Caco-2 (cell line): ENCODE data around the gene GRID1. TPM values are rescaled to one million over a fixed set of nuclear protein-coding genes. Genes with fewer than 3 reads are reported as not detected.

Experiments used
- BruUV-seq: library from RNA; stranded (reverse); fragments of 400-500 nt; replicated peaks from 2 replicates; lab custom pipeline; 2021; lab: Mats Ljungman, UMichigan
- CTCF ChIA-PET: fragments of 300-600 bp; sonication (Branson Sonifier 250); formaldehyde crosslinking; loops from one replicate; lab custom pipeline; 2022; ENCODE audit warnings: antibody characterized with exemption; lab: Charles Lee
- POLR2A ChIA-PET: fragments of 300-600 bp; sonication (Branson Sonifier 250); formaldehyde crosslinking; loops from one replicate; lab custom pipeline; 2022; ENCODE audit warnings: antibody characterized with exemption; lab: Charles Lee
- DNase-seq, 2 experiments: peaks; one replicate each; pipeline versions ENCODE4 v3.0.0 to v3.0.0-alpha.2; 2020 to 2022
- H3K27me3 ChIP-seq: replicated peaks from 2 replicates; pipeline ENCODE4 v1.6.0; 2011; ENCODE audit warnings: low read length; ENCODE audit not compliant: control insufficient read depth, insufficient read depth
- H3K36me3 ChIP-seq: 2 replicates; pipeline ENCODE4 v1.5.1; 2011; ENCODE audit warnings: low read length; ENCODE audit not compliant: control insufficient read depth, insufficient read depth
- H3K4me1 ChIP-seq: fragments of 250-450 bp; sonication (Bioruptor Pico); 2 replicates; pipeline ENCODE4 v1.5.1; 2020; ENCODE audit warnings: mild to moderate bottlenecking
- H3K4me3 ChIP-seq: 2 replicates; pipeline ENCODE4 v1.5.1; 2011; ENCODE audit warnings: low read depth, mild to moderate bottlenecking, control low read depth, low read length
- H3K9me3 ChIP-seq: fragments of 250-450 bp; sonication (Bioruptor Pico); 2 replicates; pipeline ENCODE4 v1.5.1; 2020; ENCODE audit warnings: mild to moderate bottlenecking, moderate library complexity
- H3K27ac Mint-ChIP-seq: one replicate; pipeline ENCODE4 v1.8.0; 2022; ENCODE audit warnings: mixed read lengths; ENCODE audit not compliant: unreplicated experiment
- H3K27me3 Mint-ChIP-seq: one replicate; pipeline ENCODE4 v1.8.0; 2022; ENCODE audit warnings: mixed read lengths; ENCODE audit not compliant: insufficient read depth, unreplicated experiment
- H3K36me3 Mint-ChIP-seq: one replicate; pipeline ENCODE4 v1.8.0; 2022; ENCODE audit warnings: mild to moderate bottlenecking, mixed read lengths; ENCODE audit not compliant: insufficient read depth, unreplicated experiment
- H3K4me1 Mint-ChIP-seq: one replicate; pipeline ENCODE4 v1.8.0; 2022; ENCODE audit warnings: low read depth, mixed read lengths; ENCODE audit not compliant: unreplicated experiment
- H3K4me3 Mint-ChIP-seq: one replicate; pipeline ENCODE4 v1.8.0; 2022; ENCODE audit warnings: mild to moderate bottlenecking, moderate library complexity, mixed read lengths; ENCODE audit not compliant: unreplicated experiment
- H3K9me3 Mint-ChIP-seq: one replicate; pipeline ENCODE4 v1.8.0; 2022; ENCODE audit warnings: mixed read lengths; ENCODE audit not compliant: unreplicated experiment
- intact Hi-C: fragments of 100-400 bp; cut with micrococcal nuclease; formaldehyde crosslinking; loops from one replicate; pipeline ENCODE4 v1.10.0; 2022; ENCODE audit not compliant: unreplicated experiment
- total RNA-seq: library from RNA; stranded (reverse); gene quantifications from 2 replicates; pipeline ENCODE4 v1.2.3, GENCODE V29; 2022
- TF ChIP-seq, protein P1 (sequence below), 2 experiments: fragments of 200-600 bp in 1 of 2; IDR thresholded peaks; 1 replicate in 1 of 2; 2 replicates in 1 of 2; pipeline versions ENCODE4 v1.5.1 to v1.8.0; 2011 to 2022; ENCODE audit warnings: antibody characterized with exemption in 1 of 2, control low read depth in 1 of 2, inconsistent platforms in 1 of 2, low read depth in 1 of 2, low read length in 1 of 2, mild to moderate bottlenecking in 1 of 2, moderate library complexity in 1 of 2; ENCODE audit not compliant: insufficient read depth in 1 of 2, severe bottlenecking in 1 of 2, unreplicated experiment in 1 of 2

GRID1 gene
- total RNA-seq, 1 experiment from 2014 or later = 8.0 TPM

DNA sequence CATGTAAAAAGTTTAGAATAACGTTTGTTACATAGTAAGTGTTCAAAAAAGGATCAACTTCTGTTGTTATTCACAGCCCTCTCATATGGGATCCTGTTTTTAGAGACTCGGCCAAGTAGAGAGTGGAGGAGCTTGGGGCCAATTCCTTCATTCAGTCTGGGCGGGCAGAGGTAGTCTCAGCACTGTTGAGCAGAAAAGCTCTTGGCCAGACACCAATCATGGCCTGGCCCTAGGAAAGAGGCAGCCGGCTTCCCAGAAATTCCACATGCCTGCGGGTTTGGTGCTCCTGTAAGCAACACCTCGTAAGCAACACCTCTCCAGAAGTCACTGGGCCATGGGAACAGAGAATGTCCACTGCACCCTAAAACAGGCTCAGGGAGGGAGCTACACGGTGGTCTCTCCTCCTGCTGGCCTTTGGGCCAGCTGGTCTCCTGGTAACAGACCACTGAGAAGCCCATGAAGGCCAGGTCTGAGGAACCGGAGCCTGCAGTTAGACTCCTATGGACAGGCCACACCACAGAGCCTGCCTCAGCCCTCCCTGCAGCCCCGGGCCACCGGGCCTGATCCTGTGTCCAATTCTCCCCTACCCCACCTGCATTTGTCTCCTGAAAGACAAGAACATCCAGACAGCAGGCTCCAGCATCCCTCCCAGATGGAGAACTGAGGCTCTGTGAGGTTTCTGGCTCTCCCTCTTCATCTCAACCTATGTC, 149.1 kb downstream of the GRID1 start:
- BruUV-seq = no TSS peak
- Histone ChIP-seq H3K4me1 (no peaks in the 10 kb centered on the region), H3K36me3 (no peaks in the 10 kb centered on the region), H3K27me3 (no peaks in the 10 kb centered on the region), H3K4me3 (no peak overlapping the region), H3K9me3 (no peaks in the 10 kb centered on the region)
- H3K27ac Mint-ChIP-seq = no peak overlapping the region
- intact Hi-C loops = no loop called here
- no peaks in the 10 kb centered on the region for H3K4me1 Mint-ChIP-seq
- CTCF ChIA-PET = no interaction called here
- no peaks in the 10 kb centered on the region for H3K36me3 Mint-ChIP-seq
- DNase-seq = no peak
- POLR2A ChIA-PET = no interaction called here
- H3K27me3 Mint-ChIP-seq = peaks cover 19% of the 10 kb centered on the region
- no peak overlapping the region for H3K4me3 Mint-ChIP-seq
- H3K9me3 Mint-ChIP-seq = no peaks in the 10 kb centered on the region
- TF ChIP-seq, protein P1, sequence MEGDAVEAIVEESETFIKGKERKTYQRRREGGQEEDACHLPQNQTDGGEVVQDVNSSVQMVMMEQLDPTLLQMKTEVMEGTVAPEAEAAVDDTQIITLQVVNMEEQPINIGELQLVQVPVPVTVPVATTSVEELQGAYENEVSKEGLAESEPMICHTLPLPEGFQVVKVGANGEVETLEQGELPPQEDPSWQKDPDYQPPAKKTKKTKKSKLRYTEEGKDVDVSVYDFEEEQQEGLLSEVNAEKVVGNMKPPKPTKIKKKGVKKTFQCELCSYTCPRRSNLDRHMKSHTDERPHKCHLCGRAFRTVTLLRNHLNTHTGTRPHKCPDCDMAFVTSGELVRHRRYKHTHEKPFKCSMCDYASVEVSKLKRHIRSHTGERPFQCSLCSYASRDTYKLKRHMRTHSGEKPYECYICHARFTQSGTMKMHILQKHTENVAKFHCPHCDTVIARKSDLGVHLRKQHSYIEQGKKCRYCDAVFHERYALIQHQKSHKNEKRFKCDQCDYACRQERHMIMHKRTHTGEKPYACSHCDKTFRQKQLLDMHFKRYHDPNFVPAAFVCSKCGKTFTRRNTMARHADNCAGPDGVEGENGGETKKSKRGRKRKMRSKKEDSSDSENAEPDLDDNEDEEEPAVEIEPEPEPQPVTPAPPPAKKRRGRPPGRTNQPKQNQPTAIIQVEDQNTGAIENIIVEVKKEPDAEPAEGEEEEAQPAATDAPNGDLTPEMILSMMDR (IDR thresholded peaks at IDR 0.05; ENCODE audit: insufficient read depth in 1 of 2, low read depth in 1 of 2, low read length in 1 of 2, severe bottlenecking in 1 of 2, unreplicated experiment in 1 of 2) = no peak

GRCh38 chr10:86216886-86217285, 149.7 kb downstream of the GRID1 start:
- no TSS peak for BruUV-seq
- no peak overlapping the region for H3K27ac Mint-ChIP-seq
- POLR2A ChIA-PET = no interaction called here
- H3K4me1 Mint-ChIP-seq = no peaks in the 10 kb centered on the region
- H3K4me3 ChIP-seq = no peak overlapping the region
- no peak overlapping the region for H3K4me3 Mint-ChIP-seq
- CTCF ChIA-PET = no interaction called here
- no peaks in the 10 kb centered on the region for H3K9me3 ChIP-seq
- no peaks in the 10 kb centered on the region for H3K4me1 ChIP-seq
- H3K36me3 Mint-ChIP-seq = no peaks in the 10 kb centered on the region
- no peaks in the 10 kb centered on the region for H3K9me3 Mint-ChIP-seq
- no peaks in the 10 kb centered on the region for H3K36me3 ChIP-seq
- no peaks in the 10 kb centered on the region for H3K27me3 ChIP-seq
- no peak for DNase-seq
- intact Hi-C loops = no loop called here
- H3K27me3 Mint-ChIP-seq = peaks cover 20% of the 10 kb centered on the region
- TF ChIP-seq, protein P1 (IDR thresholded peaks at IDR 0.05; ENCODE audit: insufficient read depth in 1 of 2, low read depth in 1 of 2, low read length in 1 of 2, severe bottlenecking in 1 of 2, unreplicated experiment in 1 of 2) = no peak

GRCh38 chr10:86215712-86216111, 150.9 kb downstream of the GRID1 start:
- no peaks in the 10 kb centered on the region for H3K4me1 Mint-ChIP-seq

More at GRCh38 chr10:86215712-86216111, 150.9 kb downstream of the GRID1 start:
- H3K36me3 ChIP-seq = no peaks in the 10 kb centered on the region
- Mint-ChIP-seq H3K27me3 (peaks cover 22% of the 10 kb centered on the region), H3K9me3 (no peaks in the 10 kb centered on the region), H3K36me3 (no peaks in the 10 kb centered on the region), H3K4me3 (no peak overlapping the region), H3K27ac (no peak overlapping the region)
- ChIA-PET CTCF (no interaction called here), POLR2A (no interaction called here)
- TF ChIP-seq, protein P1 (IDR thresholded peaks at IDR 0.05; ENCODE audit: insufficient read depth in 1 of 2, low read depth in 1 of 2, low read length in 1 of 2, severe bottlenecking in 1 of 2, unreplicated experiment in 1 of 2) = no peak
- no peaks in the 10 kb centered on the region for H3K4me1 ChIP-seq
- H3K27me3 ChIP-seq = no peaks in the 10 kb centered on the region
- BruUV-seq = no TSS peak
- intact Hi-C loops = no loop called here
- H3K4me3 ChIP-seq = no peak overlapping the region
- no peak for DNase-seq
- H3K9me3 ChIP-seq = no peaks in the 10 kb centered on the region
